ENCODE results near the gene BTBD9.

GRCh38 chr6:38406096-38406495, 233.6 kb downstream of the BTBD9 start:
- no peak for TF ChIP-seq POLR2AphosphoS5 (IDR thresholded peaks at IDR 0.05; ENCODE audit: borderline replicate concordance, low read depth, low read length)
- no peak for TF ChIP-seq EZH2 (IDR thresholded peaks at IDR 0.05)
